Keratinocyte (primary cell): ENCODE results near the gene FASLG.

Experiments used
- EZH2 ChIP-seq: IDR thresholded peaks from one replicate; pipeline ENCODE4 v1.6.1; 2012; ENCODE audit warnings: inconsistent platforms, mild to moderate bottlenecking, low read length, moderate library complexity
- TF ChIP-seq, protein P1 (sequence below), 3 experiments: IDR thresholded peaks in 1 of 3; conservative IDR thresholded peaks in 1 of 3; optimal IDR thresholded peaks in 1 of 3; 2 replicates in 2 of 3; 3 replicates in 1 of 3; pipeline versions ENCODE3 to v1.5.1; 2011; ENCODE audit warnings: low read length in 3 of 3, mild to moderate bottlenecking in 3 of 3, moderate library complexity in 2 of 3, control low read depth in 1 of 3, inconsistent platforms in 1 of 3; ENCODE audit not compliant: insufficient read depth in 2 of 3; ENCODE audit errors: extremely low read depth in 1 of 3

- TF ChIP-seq EZH2: no peak
- TF ChIP-seq, protein P1, sequence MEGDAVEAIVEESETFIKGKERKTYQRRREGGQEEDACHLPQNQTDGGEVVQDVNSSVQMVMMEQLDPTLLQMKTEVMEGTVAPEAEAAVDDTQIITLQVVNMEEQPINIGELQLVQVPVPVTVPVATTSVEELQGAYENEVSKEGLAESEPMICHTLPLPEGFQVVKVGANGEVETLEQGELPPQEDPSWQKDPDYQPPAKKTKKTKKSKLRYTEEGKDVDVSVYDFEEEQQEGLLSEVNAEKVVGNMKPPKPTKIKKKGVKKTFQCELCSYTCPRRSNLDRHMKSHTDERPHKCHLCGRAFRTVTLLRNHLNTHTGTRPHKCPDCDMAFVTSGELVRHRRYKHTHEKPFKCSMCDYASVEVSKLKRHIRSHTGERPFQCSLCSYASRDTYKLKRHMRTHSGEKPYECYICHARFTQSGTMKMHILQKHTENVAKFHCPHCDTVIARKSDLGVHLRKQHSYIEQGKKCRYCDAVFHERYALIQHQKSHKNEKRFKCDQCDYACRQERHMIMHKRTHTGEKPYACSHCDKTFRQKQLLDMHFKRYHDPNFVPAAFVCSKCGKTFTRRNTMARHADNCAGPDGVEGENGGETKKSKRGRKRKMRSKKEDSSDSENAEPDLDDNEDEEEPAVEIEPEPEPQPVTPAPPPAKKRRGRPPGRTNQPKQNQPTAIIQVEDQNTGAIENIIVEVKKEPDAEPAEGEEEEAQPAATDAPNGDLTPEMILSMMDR (optimal IDR thresholded peaks at IDR 0.05 in 1 of 3, IDR thresholded peaks at IDR 0.05 in 1 of 3, conservative IDR thresholded peaks at IDR 0.05 in 1 of 3; ENCODE audit: extremely low read depth in 1 of 3, insufficient read depth in 2 of 3, low read length in 3 of 3): no peak
Observed at GRCh38 chr1:172680244-172680643, 21.3 kb downstream of the FASLG start.
